ENCODE measurements around the gene LRP3.

The LRP3 gene

GRCh38 chr19:33254245-33254824, 60.2 kb downstream of the LRP3 start:
- DNase-seq (ENCODE audit: low read depth in 1 of 2, low spot score in 1 of 2), result peak; percentile 95 to 99

GRCh38 chr19:33255781-33256180, 61.7 kb downstream of the LRP3 start:
- DNase-seq (ENCODE audit: low read depth in 1 of 2, low spot score in 1 of 2), result no peak
- TF ChIP-seq GABPA (IDR thresholded peaks at IDR 0.05; ENCODE audit: low read depth), result no peak
- TF ChIP-seq, protein P1, sequence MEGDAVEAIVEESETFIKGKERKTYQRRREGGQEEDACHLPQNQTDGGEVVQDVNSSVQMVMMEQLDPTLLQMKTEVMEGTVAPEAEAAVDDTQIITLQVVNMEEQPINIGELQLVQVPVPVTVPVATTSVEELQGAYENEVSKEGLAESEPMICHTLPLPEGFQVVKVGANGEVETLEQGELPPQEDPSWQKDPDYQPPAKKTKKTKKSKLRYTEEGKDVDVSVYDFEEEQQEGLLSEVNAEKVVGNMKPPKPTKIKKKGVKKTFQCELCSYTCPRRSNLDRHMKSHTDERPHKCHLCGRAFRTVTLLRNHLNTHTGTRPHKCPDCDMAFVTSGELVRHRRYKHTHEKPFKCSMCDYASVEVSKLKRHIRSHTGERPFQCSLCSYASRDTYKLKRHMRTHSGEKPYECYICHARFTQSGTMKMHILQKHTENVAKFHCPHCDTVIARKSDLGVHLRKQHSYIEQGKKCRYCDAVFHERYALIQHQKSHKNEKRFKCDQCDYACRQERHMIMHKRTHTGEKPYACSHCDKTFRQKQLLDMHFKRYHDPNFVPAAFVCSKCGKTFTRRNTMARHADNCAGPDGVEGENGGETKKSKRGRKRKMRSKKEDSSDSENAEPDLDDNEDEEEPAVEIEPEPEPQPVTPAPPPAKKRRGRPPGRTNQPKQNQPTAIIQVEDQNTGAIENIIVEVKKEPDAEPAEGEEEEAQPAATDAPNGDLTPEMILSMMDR (IDR thresholded peaks at IDR 0.05; ENCODE audit: insufficient read depth, low read length), result no peak
- no peak for TF ChIP-seq POLR2AphosphoS5 (IDR thresholded peaks at IDR 0.05; ENCODE audit: low read depth)
- TF ChIP-seq REST (IDR thresholded peaks at IDR 0.05; ENCODE audit: insufficient replicate concordance, low read depth), result no peak
- TF ChIP-seq SPI1 (IDR thresholded peaks at IDR 0.05; ENCODE audit: borderline replicate concordance, low read depth), result no peak
- H3K27ac ChIP-seq (replicated peaks), result peak overlapping the region; percentile 96; the same call in 1 of the 2 replicates
- H3K27me3 ChIP-seq (ENCODE audit: insufficient read depth, poor library complexity, severe bottlenecking), result no peaks in the 10 kb centered on the region
- no peak overlapping the region for H3K4me3 ChIP-seq (replicated peaks; ENCODE audit: insufficient read depth, low read length)

More at GRCh38 chr19:33254245-33254824, 60.2 kb downstream of the LRP3 start:
- TF ChIP-seq POLR2AphosphoS5 (IDR thresholded peaks at IDR 0.05; ENCODE audit: low read depth), result peak; percentile 66
- TF ChIP-seq, protein P1 (IDR thresholded peaks at IDR 0.05; ENCODE audit: insufficient read depth, low read length), result no peak
- Histone ChIP-seq H3K27ac (replicated peaks) (peak overlapping the region; percentile 96), H3K4me3 (replicated peaks; ENCODE audit: insufficient read depth, low read length) (peak overlapping the region; percentile 10), H3K27me3 (ENCODE audit: insufficient read depth, poor library complexity, severe bottlenecking) (no peaks in the 10 kb centered on the region)

DNA sequence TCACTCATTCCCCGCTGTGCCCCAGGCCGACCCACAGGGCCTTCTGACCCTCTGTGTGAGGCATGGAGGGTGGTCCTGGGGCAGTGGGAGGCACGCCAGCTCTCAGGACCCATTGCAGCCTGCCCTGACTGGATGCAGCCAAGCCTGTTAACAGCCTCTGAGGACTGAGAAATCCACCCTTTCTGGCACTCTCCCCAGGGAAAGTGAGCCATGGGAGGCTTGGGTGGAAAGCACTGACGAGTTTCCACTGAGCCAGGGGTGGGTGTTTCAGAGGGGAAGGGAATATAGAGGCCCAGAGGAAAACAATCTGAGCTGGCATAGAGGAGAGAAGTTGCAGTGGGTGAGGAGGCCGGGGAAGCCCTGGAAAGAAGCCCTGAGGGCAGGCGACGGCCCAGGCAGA, 62.1 kb downstream of the LRP3 start:
- H3K4me3 ChIP-seq (replicated peaks; ENCODE audit: insufficient read depth, low read length), result no peak overlapping the region
- no peaks in the 10 kb centered on the region for H3K27me3 ChIP-seq (ENCODE audit: insufficient read depth, poor library complexity, severe bottlenecking)
- TF ChIP-seq, protein P1 (IDR thresholded peaks at IDR 0.05; ENCODE audit: insufficient read depth, low read length), result no peak
- TF ChIP-seq GABPA (IDR thresholded peaks at IDR 0.05; ENCODE audit: low read depth) (no peak), REST (IDR thresholded peaks at IDR 0.05; ENCODE audit: insufficient replicate concordance, low read depth) (no peak), SPI1 (IDR thresholded peaks at IDR 0.05; ENCODE audit: borderline replicate concordance, low read depth) (no peak), POLR2AphosphoS5 (IDR thresholded peaks at IDR 0.05; ENCODE audit: low read depth) (no peak)
- no peak for DNase-seq (ENCODE audit: low read depth in 1 of 2, low spot score in 1 of 2)
- peak overlapping the region; percentile 26 for H3K27ac ChIP-seq (replicated peaks)

DNA sequence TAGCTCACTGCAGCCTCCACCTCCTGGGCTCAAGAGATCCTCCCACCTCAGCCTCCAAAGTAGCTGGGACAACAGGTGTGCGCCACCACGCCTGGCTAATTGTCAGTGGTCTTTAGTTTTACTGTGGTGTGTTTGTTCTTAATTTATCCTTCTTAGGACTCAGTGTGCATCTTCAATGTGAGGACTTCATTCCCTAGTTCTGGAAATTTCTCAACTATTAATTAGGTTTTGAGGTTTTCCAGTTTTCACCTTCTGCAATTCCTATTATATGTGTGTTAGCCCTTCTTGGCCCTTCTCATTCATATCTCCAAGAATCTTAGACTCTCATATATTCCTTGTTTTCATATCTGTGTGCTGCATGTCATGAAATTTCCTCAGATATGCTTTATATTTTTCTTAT, 63.7 kb downstream of the LRP3 start:
- no peak for DNase-seq (ENCODE audit: low read depth in 1 of 2, low spot score in 1 of 2)
- TF ChIP-seq SPI1 (IDR thresholded peaks at IDR 0.05; ENCODE audit: borderline replicate concordance, low read depth) (no peak), REST (IDR thresholded peaks at IDR 0.05; ENCODE audit: insufficient replicate concordance, low read depth) (no peak), GABPA (IDR thresholded peaks at IDR 0.05; ENCODE audit: low read depth) (no peak), POLR2AphosphoS5 (IDR thresholded peaks at IDR 0.05; ENCODE audit: low read depth) (no peak)
- TF ChIP-seq, protein P1 (IDR thresholded peaks at IDR 0.05; ENCODE audit: insufficient read depth, low read length), result no peak
- Histone ChIP-seq H3K27ac (replicated peaks) (peak overlapping the region; percentile 15), H3K27me3 (ENCODE audit: insufficient read depth, poor library complexity, severe bottlenecking) (no peaks in the 10 kb centered on the region), H3K4me3 (replicated peaks; ENCODE audit: insufficient read depth, low read length) (no peak overlapping the region)

Measured in HL-60 (cell line).